Effector memory CD8-positive, alpha-beta T cell (primary cell): ENCODE measurements around the gene HPCAL4.

Experiments
- ATAC-seq: fragments of 150-1000 bp; cut with Tn5 transposase; replicated peaks from 2 replicates; pipeline ENCODE4 v1.10.0; 2021; ENCODE audit warnings: mild to moderate bottlenecking, moderate library complexity
- DNase-seq, 3 experiments: peaks; one replicate each; pipeline ENCODE4 v3.0.0; 2021
- H3K27ac Mint-ChIP-seq, 2 donors: one replicate each; pipeline ENCODE4 v1.8.0; 2022; ENCODE audit warnings: mild to moderate bottlenecking in 2 of 2, mixed read lengths in 2 of 2, moderate library complexity in 2 of 2
- H3K27me3 Mint-ChIP-seq, 2 donors: one replicate each; pipeline ENCODE4 v1.8.0; 2022; ENCODE audit warnings: mixed read lengths in 2 of 2
- H3K36me3 Mint-ChIP-seq: one replicate; pipeline ENCODE4 v1.8.0; 2022; ENCODE audit warnings: mild to moderate bottlenecking, moderate library complexity, mixed read lengths; ENCODE audit not compliant: insufficient read depth
- H3K4me1 Mint-ChIP-seq, 2 donors: one replicate each; pipeline ENCODE4 v1.8.0; 2022; ENCODE audit warnings: low read depth in 2 of 2, mixed read lengths in 2 of 2
- H3K4me3 Mint-ChIP-seq, 2 donors: one replicate each; pipeline ENCODE4 v1.8.0; 2022; ENCODE audit warnings: mild to moderate bottlenecking in 2 of 2, mixed read lengths in 2 of 2, moderate library complexity in 2 of 2
- H3K9me3 Mint-ChIP-seq, 2 donors: one replicate each; pipeline ENCODE4 v1.8.0; 2022; ENCODE audit warnings: mixed read lengths in 2 of 2

HPCAL4 gene

GRCh38 chr1:39681294-39681693 lies 9.9 kb downstream of the HPCAL4 start:
- H3K4me1 Mint-ChIP-seq = peaks cover 3 to 6% of the 10 kb centered on the region in 2 donors
- H3K27ac Mint-ChIP-seq = no peak overlapping the region

GRCh38 chr1:39680751-39681150 lies 10.5 kb downstream of the HPCAL4 start:
- Mint-ChIP-seq H3K4me3 (no peak overlapping the region), H3K27ac (no peak overlapping the region), H3K9me3 (no peaks in the 10 kb centered on the region), H3K36me3 (peaks cover 5% of the 10 kb centered on the region), H3K4me1 (peaks cover 3 to 6% of the 10 kb centered on the region in 2 donors), H3K27me3 (peaks cover 15 to 24% of the 10 kb centered on the region in 2 donors)
- DNase-seq (no peak), ATAC-seq (no peak)

More at GRCh38 chr1:39681294-39681693, 9.9 kb downstream of the HPCAL4 start:
- DNase-seq (no peak), ATAC-seq (no peak)
- no peak overlapping the region for H3K4me3 Mint-ChIP-seq
- peaks cover 18 to 29% of the 10 kb centered on the region in 2 donors for H3K27me3 Mint-ChIP-seq
- H3K9me3 Mint-ChIP-seq = no peaks in the 10 kb centered on the region
- H3K36me3 Mint-ChIP-seq = peaks cover 3% of the 10 kb centered on the region

- ATAC-seq (no peak), DNase-seq (no peak)
- H3K9me3 Mint-ChIP-seq = no peaks in the 10 kb centered on the region
- no peak overlapping the region for H3K4me3 Mint-ChIP-seq
- H3K4me1 Mint-ChIP-seq = peaks cover 3% of the 10 kb centered on the region in 2 donors
- H3K27ac Mint-ChIP-seq = no peak overlapping the region
- H3K27me3 Mint-ChIP-seq = peaks cover 10 to 17% of the 10 kb centered on the region in 2 donors
- H3K36me3 Mint-ChIP-seq = peaks cover 10% of the 10 kb centered on the region
Observed at GRCh38 chr1:39679821-39680220, 11.4 kb downstream of the HPCAL4 start.

- no peak overlapping the region for H3K4me3 Mint-ChIP-seq
- no peak for ATAC-seq
- H3K9me3 Mint-ChIP-seq = no peaks in the 10 kb centered on the region
- H3K27me3 Mint-ChIP-seq = peaks cover 6 to 10% of the 10 kb centered on the region in 2 donors
- H3K27ac Mint-ChIP-seq = no peak overlapping the region
- H3K36me3 Mint-ChIP-seq = peaks cover 6% of the 10 kb centered on the region
- no peak for DNase-seq
- no peaks in the 10 kb centered on the region for H3K4me1 Mint-ChIP-seq
Observed at GRCh38 chr1:39678889-39679288, 12.3 kb downstream of the HPCAL4 start.

- no peak for ATAC-seq
- no peaks in the 10 kb centered on the region for H3K4me1 Mint-ChIP-seq
- no peak overlapping the region for H3K27ac Mint-ChIP-seq
- no peak for DNase-seq
- H3K9me3 Mint-ChIP-seq = no peaks in the 10 kb centered on the region
- H3K4me3 Mint-ChIP-seq = no peak overlapping the region
- peaks cover 8% of the 10 kb centered on the region for H3K36me3 Mint-ChIP-seq
- peaks cover 0 to 13% of the 10 kb centered on the region in 2 donors for H3K27me3 Mint-ChIP-seq
Observed at GRCh38 chr1:39677645-39678044, 13.6 kb downstream of the HPCAL4 start.

GRCh38 chr1:39676948-39677548 lies 14.2 kb downstream of the HPCAL4 start:
- ATAC-seq (no peak), DNase-seq (no peak)
- Mint-ChIP-seq H3K4me1 (no peaks in the 10 kb centered on the region), H3K4me3 (no peak overlapping the region), H3K27ac (no peak overlapping the region), H3K9me3 (no peaks in the 10 kb centered on the region), H3K27me3 (peaks cover 0 to 12% of the 10 kb centered on the region in 2 donors), H3K36me3 (peaks cover 10% of the 10 kb centered on the region)

GRCh38 chr1:39675220-39675619 lies 16.0 kb downstream of the HPCAL4 start:
- Mint-ChIP-seq H3K27me3 (peaks cover 10 to 23% of the 10 kb centered on the region in 2 donors), H3K4me1 (no peaks in the 10 kb centered on the region), H3K27ac (no peak overlapping the region), H3K4me3 (no peak overlapping the region), H3K36me3 (peaks cover 10% of the 10 kb centered on the region), H3K9me3 (no peaks in the 10 kb centered on the region)
- ATAC-seq (no peak), DNase-seq (no peak)

GRCh38 chr1:39673215-39673614 lies 18.0 kb downstream of the HPCAL4 start:
- Mint-ChIP-seq H3K27me3 (peaks cover 24 to 43% of the 10 kb centered on the region in 2 donors), H3K4me3 (no peak overlapping the region), H3K9me3 (no peaks in the 10 kb centered on the region), H3K4me1 (no peaks in the 10 kb centered on the region), H3K36me3 (peaks cover 10% of the 10 kb centered on the region), H3K27ac (no peak overlapping the region)
- no peak for ATAC-seq
- no peak for DNase-seq

GRCh38 chr1:39672551-39672947 lies 18.7 kb downstream of the HPCAL4 start:
- ATAC-seq (no peak), DNase-seq (no peak)

GRCh38 chr1:39671793-39672550 lies 19.3 kb downstream of the HPCAL4 start, which contains the start of gene NT5C1A:
TSS of gene NT5C1A (minus strand) at chr1:39672107. CDS start at chr1:39672038, 69 bp downstream.
- Mint-ChIP-seq H3K9me3 (no peaks in the 10 kb centered on the region), H3K4me3 (peak within 1 kb of the TSS; percentile 19 to 35), H3K27ac (no peak within 1 kb of the TSS), H3K27me3 (peaks cover 25 to 56% of the 10 kb centered on the region in 2 donors), H3K36me3 (peaks cover 10% of the 10 kb centered on the region), H3K4me1 (no peaks in the 10 kb centered on the region)
- ATAC-seq = peak; percentile 63
- DNase-seq = no peak

More at GRCh38 chr1:39672551-39672947, 18.7 kb downstream of the HPCAL4 start:
- Mint-ChIP-seq H3K36me3 (peaks cover 10% of the 10 kb centered on the region), H3K4me1 (no peaks in the 10 kb centered on the region), H3K4me3 (peak overlapping the region; percentile 17 to 19), H3K27ac (no peak overlapping the region), H3K9me3 (no peaks in the 10 kb centered on the region), H3K27me3 (peaks cover 25 to 50% of the 10 kb centered on the region in 2 donors)

- Mint-ChIP-seq H3K27ac (no peak overlapping the region), H3K36me3 (peaks cover 10% of the 10 kb centered on the region), H3K4me1 (no peaks in the 10 kb centered on the region), H3K27me3 (peaks cover 25 to 61% of the 10 kb centered on the region in 2 donors), H3K9me3 (no peaks in the 10 kb centered on the region), H3K4me3 (peak overlapping the region in 1 of 2 donors; percentile 10)
- ATAC-seq = no peak
- no peak for DNase-seq
Observed at GRCh38 chr1:39671433-39671792, 19.8 kb downstream of the HPCAL4 start.

GRCh38 chr1:39670689-39671088 lies 20.5 kb downstream of the HPCAL4 start:
- Mint-ChIP-seq H3K4me1 (no peaks in the 10 kb centered on the region), H3K9me3 (no peaks in the 10 kb centered on the region), H3K27ac (no peak overlapping the region), H3K27me3 (peaks cover 25 to 63% of the 10 kb centered on the region in 2 donors), H3K36me3 (peaks cover 7% of the 10 kb centered on the region), H3K4me3 (peak overlapping the region in 1 of 2 donors; percentile 35)
- no peak for ATAC-seq
- DNase-seq = no peak

- no peak for DNase-seq
- Mint-ChIP-seq H3K9me3 (no peaks in the 10 kb centered on the region), H3K36me3 (peaks cover 6% of the 10 kb centered on the region), H3K27ac (no peak overlapping the region), H3K4me3 (no peak overlapping the region), H3K27me3 (peaks cover 25 to 63% of the 10 kb centered on the region in 2 donors), H3K4me1 (no peaks in the 10 kb centered on the region)
- ATAC-seq = no peak
Observed at GRCh38 chr1:39668894-39669293, 22.3 kb downstream of the HPCAL4 start.

GRCh38 chr1:39668111-39668510 lies 23.1 kb downstream of the HPCAL4 start:
- H3K4me3 Mint-ChIP-seq = no peak overlapping the region
- peaks cover 25 to 61% of the 10 kb centered on the region in 2 donors for H3K27me3 Mint-ChIP-seq
- peaks cover 6% of the 10 kb centered on the region for H3K36me3 Mint-ChIP-seq
- H3K4me1 Mint-ChIP-seq = no peaks in the 10 kb centered on the region
- no peak for ATAC-seq
- H3K9me3 Mint-ChIP-seq = no peaks in the 10 kb centered on the region
- DNase-seq = no peak
- peak overlapping the region in 1 of 2 donors; percentile 38 for H3K27ac Mint-ChIP-seq
